Gastroesophageal sphincter (tissue), 4 donors: ENCODE data around the gene SPATA3. TPM values are rescaled to one million over a fixed set of nuclear protein-coding genes. Genes with fewer than 3 reads are reported as not detected.

Source experiments
- ATAC-seq: fragments of 150-250 bp; one replicate; pipeline ENCODE4 v1.9.1; 2016; ENCODE audit warnings: mild to moderate bottlenecking, moderate library complexity
- H3K27ac ChIP-seq, 4 donors: fragments of 200-600 bp; sonication (generic) in 3 of 4; 1 replicate in 3 of 4; 2 replicates in 1 of 4; pipeline ENCODE4 v1.5.1; 2016 to 2019
- H3K27me3 ChIP-seq: fragments of 200-600 bp; sonication (generic); one replicate; pipeline ENCODE4 v1.5.1; 2019
- H3K36me3 ChIP-seq, 2 donors: fragments of 200-600 bp; sonication (generic); one replicate each; pipeline ENCODE4 v1.5.1; 2019; ENCODE audit warnings: control low read depth in 1 of 2
- H3K4me1 ChIP-seq, 3 donors: fragments of 200-600 bp; sonication (generic); 1 replicate in 2 of 3; 2 replicates in 1 of 3; pipeline ENCODE4 v1.5.1; 2016 to 2019; ENCODE audit warnings: control low read depth in 2 of 3
- H3K4me3 ChIP-seq, 2 donors: fragments of 200-600 bp; sonication (generic); one replicate each; pipeline ENCODE4 v1.5.1; 2019; ENCODE audit warnings: mild to moderate bottlenecking in 1 of 2, moderate library complexity in 1 of 2
- H3K9me3 ChIP-seq, 3 donors: fragments of 200-600 bp; sonication (generic); one replicate each; pipeline ENCODE4 v1.5.1; 2017 to 2019; ENCODE audit warnings: control low read depth in 2 of 3
- CTCF ChIP-seq, 4 experiments: fragments of 200-600 bp in 2 of 4; fragments of 450-650 bp in 2 of 4; sonication (generic) in 1 of 4; IDR thresholded peaks; one replicate each; pipeline ENCODE4 v1.5.1; 2017 to 2019; ENCODE audit warnings: antibody characterized with exemption in 4 of 4, mild to moderate bottlenecking in 2 of 4, moderate library complexity in 2 of 4
- EP300 ChIP-seq: sonication (generic); formaldehyde crosslinking; IDR thresholded peaks from one replicate; pipeline ENCODE4 v1.6.1; 2017; ENCODE audit warnings: antibody characterized with exemption, mild to moderate bottlenecking
- POLR2A ChIP-seq, 2 donors: fragments of 450-650 bp; IDR thresholded peaks; one replicate each; pipeline ENCODE4 v1.6.1; 2017; ENCODE audit warnings: antibody characterized with exemption in 2 of 2, mild to moderate bottlenecking in 2 of 2, moderate library complexity in 1 of 2
- POLR2AphosphoS5 ChIP-seq: sonication (generic); formaldehyde crosslinking; IDR thresholded peaks from one replicate; pipeline ENCODE4 v1.6.1; 2017; ENCODE audit warnings: antibody characterized with exemption
- WGBS, 2 donors: methylation state at CpG; one replicate each; pipeline ENCODE4 v1.1.5; 2018; ENCODE audit warnings: low coverage in 1 of 2; 5-methylcytosine and 5-hydroxymethylcytosine counted together
- total RNA-seq, 4 donors: library from RNA; depleted of rRNA; stranded (reverse); fragments of >200 nt; gene quantifications; one replicate each; pipeline ENCODE4 v1.1.0, GENCODE V29; 2016

The SPATA3 gene
- total RNA-seq, 4 donors from 2014 or later: not detected

GRCh38 chr2:231011526-231011925 lies 15.6 kb downstream of the SPATA3 start:
- Histone ChIP-seq H3K4me3 (no peak overlapping the region), H3K36me3 (no peaks in the 10 kb centered on the region), H3K27me3 (peaks cover 17% of the 10 kb centered on the region), H3K9me3 (no peaks in the 10 kb centered on the region), H3K4me1 (no peaks in the 10 kb centered on the region), H3K27ac (no peak overlapping the region)
- ATAC-seq: no peak
- TF ChIP-seq EP300 (no peak), POLR2A (IDR thresholded peaks at IDR 0.05) (no peak), POLR2AphosphoS5 (no peak), CTCF (IDR thresholded peaks at IDR 0.05) (no peak)
- no CpG with 5 or more reads among the region's 2 CpGs for WGBS, 2 donors

GRCh38 chr2:231012463-231012862 lies 16.5 kb downstream of the SPATA3 start:
- Histone ChIP-seq H3K4me3 (no peak overlapping the region), H3K27ac (no peak overlapping the region), H3K36me3 (no peaks in the 10 kb centered on the region), H3K9me3 (no peaks in the 10 kb centered on the region), H3K4me1 (no peaks in the 10 kb centered on the region), H3K27me3 (peaks cover 22% of the 10 kb centered on the region)
- ATAC-seq: no peak
- TF ChIP-seq POLR2AphosphoS5 (no peak), CTCF (IDR thresholded peaks at IDR 0.05) (no peak), POLR2A (IDR thresholded peaks at IDR 0.05) (no peak), EP300 (no peak)
- WGBS, 2 donors: 52 to 53% methylated on average over 3 of the region's 3 CpGs

GRCh38 chr2:231013820-231014219 lies 17.9 kb downstream of the SPATA3 start:
- no peak for ATAC-seq
- no peaks in the 10 kb centered on the region for H3K4me1 ChIP-seq
- peaks cover 24% of the 10 kb centered on the region for H3K27me3 ChIP-seq
- H3K9me3 ChIP-seq: no peaks in the 10 kb centered on the region
- no peak for TF ChIP-seq POLR2A (IDR thresholded peaks at IDR 0.05)
- no peak for TF ChIP-seq CTCF (IDR thresholded peaks at IDR 0.05)
- no peak for TF ChIP-seq EP300
- TF ChIP-seq POLR2AphosphoS5: no peak
- no peak overlapping the region for H3K27ac ChIP-seq
- H3K4me3 ChIP-seq: no peak overlapping the region
- H3K36me3 ChIP-seq: no peaks in the 10 kb centered on the region
- WGBS, 2 donors: 8 to 29% methylated on average over 2 to 3 of the region's 3 CpGs

- no peaks in the 10 kb centered on the region for H3K36me3 ChIP-seq
- no peaks in the 10 kb centered on the region for H3K9me3 ChIP-seq
- 63 to 83% methylated on average over 1 to 4 of the region's 7 CpGs for WGBS, 2 donors
- H3K4me3 ChIP-seq: no peak overlapping the region
- no peak for ATAC-seq
- peaks cover 24% of the 10 kb centered on the region for H3K27me3 ChIP-seq
- no peaks in the 10 kb centered on the region for H3K4me1 ChIP-seq
- H3K27ac ChIP-seq: no peak overlapping the region
- TF ChIP-seq EP300 (no peak), POLR2A (IDR thresholded peaks at IDR 0.05) (no peak), POLR2AphosphoS5 (no peak), CTCF (IDR thresholded peaks at IDR 0.05) (no peak)
Measured at GRCh38 chr2:231015478-231015877, 19.6 kb downstream of the SPATA3 start.

GRCh38 chr2:231015926-231016325 lies 20.0 kb downstream of the SPATA3 start:
- no peak overlapping the region for H3K27ac ChIP-seq
- no peak overlapping the region for H3K4me3 ChIP-seq
- TF ChIP-seq CTCF (IDR thresholded peaks at IDR 0.05) (no peak), EP300 (no peak), POLR2AphosphoS5 (no peak), POLR2A (IDR thresholded peaks at IDR 0.05) (no peak)
- ATAC-seq: no peak
- no peaks in the 10 kb centered on the region for H3K36me3 ChIP-seq
- no peaks in the 10 kb centered on the region for H3K4me1 ChIP-seq
- no peaks in the 10 kb centered on the region for H3K9me3 ChIP-seq
- WGBS, 2 donors: 100% methylated on average over 1 of the region's 3 CpGs
- peaks cover 24% of the 10 kb centered on the region for H3K27me3 ChIP-seq
